PFSK-1 (cell line): ENCODE results near the gene DPYSL3. TPM values are rescaled to one million over a fixed set of nuclear protein-coding genes. Genes with fewer than 3 reads are reported as not detected.
A peak's percentile ranks its signal among the peaks of the same experiment; 100 is the strongest.

Experiments
- FOXP2 ChIP-seq: optimal IDR thresholded peaks from 2 replicates; pipeline ENCODE3; 2011; ENCODE audit warnings: borderline replicate concordance, control low read depth, inconsistent platforms; ENCODE audit not compliant: insufficient read depth; ENCODE audit errors: extremely low read length, extremely low read depth
- POLR2AphosphoS5 ChIP-seq: IDR thresholded peaks from 2 replicates; pipeline ENCODE4 v1.6.1; 2012; ENCODE audit warnings: low read depth, mild to moderate bottlenecking, control low read depth, low read length, moderate library complexity
- SIN3A ChIP-seq: IDR thresholded peaks from 2 replicates; pipeline ENCODE4 v1.6.1; 2012; ENCODE audit warnings: mild to moderate bottlenecking, low read length, moderate library complexity, borderline replicate concordance; ENCODE audit not compliant: insufficient read depth
- TAF1 ChIP-seq: IDR thresholded peaks from 2 replicates; pipeline ENCODE4 v1.6.1; 2012; ENCODE audit warnings: low read length, control low read depth, borderline replicate concordance; ENCODE audit not compliant: insufficient read depth
- polyA plus RNA-seq: library from polyadenylated mRNA; unstranded; fragments of >200 nt; gene quantifications from one replicate; pipeline ENCODE4 v1.2.1, GENCODE V29; 2012; ENCODE audit warnings: low read depth, missing spikeins; ENCODE audit not compliant: insufficient read length
- TF ChIP-seq, protein P1 (sequence below), 2 experiments: IDR thresholded peaks; 2 replicates each; pipeline versions ENCODE4 v1.6.1 to v1.8.0; 2011 to 2012; ENCODE audit warnings: low read depth in 2 of 2, low read length in 2 of 2, control low read depth in 1 of 2, inconsistent platforms in 1 of 2, mild to moderate bottlenecking in 1 of 2, moderate library complexity in 1 of 2; ENCODE audit not compliant: insufficient read depth in 1 of 2

The DPYSL3 gene
- polyA plus RNA-seq = 40.7 TPM

DNA sequence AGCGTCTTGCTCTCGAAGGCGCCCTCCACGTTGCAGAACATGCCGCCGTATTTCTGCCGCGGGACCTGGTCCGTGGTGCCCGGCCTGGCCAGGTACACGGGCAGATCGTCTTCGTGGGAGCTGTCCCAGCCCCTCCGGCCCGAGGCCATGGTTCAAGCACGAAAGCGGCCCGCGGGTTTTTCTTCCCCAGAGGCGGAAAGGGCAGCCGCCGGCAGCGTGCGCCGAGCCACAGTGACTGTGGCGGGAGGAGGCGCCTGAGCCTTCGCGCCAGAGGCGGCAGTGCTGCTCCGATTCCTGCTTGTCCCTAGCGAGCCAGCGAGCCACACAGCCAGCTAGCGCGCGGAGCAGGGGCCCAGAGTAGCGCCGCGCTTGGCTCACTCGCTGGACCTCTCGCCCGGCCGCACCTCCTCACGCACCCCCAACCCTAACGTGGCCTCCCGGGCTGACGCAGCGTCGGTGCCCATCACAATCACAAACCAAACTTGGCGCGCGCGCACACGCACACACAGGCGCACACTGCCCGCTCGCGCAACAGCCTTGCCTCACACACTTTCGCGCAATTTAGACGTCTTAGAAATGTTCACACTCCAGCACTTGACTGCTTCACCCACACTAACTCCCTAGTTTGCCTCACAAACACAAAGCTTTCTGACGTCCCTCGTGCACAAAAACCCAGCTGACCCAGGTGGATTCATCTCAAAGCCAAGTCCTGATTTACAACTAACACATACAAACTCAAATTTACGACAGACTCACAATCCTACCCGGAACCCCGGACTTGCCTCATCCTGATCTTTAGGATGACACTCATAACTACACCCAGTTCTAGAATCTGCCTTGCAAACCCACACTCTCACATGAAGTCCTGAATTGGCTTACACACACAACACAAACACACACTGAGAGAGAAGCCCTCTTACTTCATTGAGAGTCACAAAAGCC, at the start of gene DPYSL3:
TSS of gene DPYSL3 (minus strand) at position 359 of the 942 bp plus-strand sequence. CDS start at position 149, 210 bp downstream.
- peak; percentile 47; the same call in 1 of the 2 replicates for TF ChIP-seq POLR2AphosphoS5
- TF ChIP-seq FOXP2 = peak; percentile 68
- TF ChIP-seq, protein P1, sequence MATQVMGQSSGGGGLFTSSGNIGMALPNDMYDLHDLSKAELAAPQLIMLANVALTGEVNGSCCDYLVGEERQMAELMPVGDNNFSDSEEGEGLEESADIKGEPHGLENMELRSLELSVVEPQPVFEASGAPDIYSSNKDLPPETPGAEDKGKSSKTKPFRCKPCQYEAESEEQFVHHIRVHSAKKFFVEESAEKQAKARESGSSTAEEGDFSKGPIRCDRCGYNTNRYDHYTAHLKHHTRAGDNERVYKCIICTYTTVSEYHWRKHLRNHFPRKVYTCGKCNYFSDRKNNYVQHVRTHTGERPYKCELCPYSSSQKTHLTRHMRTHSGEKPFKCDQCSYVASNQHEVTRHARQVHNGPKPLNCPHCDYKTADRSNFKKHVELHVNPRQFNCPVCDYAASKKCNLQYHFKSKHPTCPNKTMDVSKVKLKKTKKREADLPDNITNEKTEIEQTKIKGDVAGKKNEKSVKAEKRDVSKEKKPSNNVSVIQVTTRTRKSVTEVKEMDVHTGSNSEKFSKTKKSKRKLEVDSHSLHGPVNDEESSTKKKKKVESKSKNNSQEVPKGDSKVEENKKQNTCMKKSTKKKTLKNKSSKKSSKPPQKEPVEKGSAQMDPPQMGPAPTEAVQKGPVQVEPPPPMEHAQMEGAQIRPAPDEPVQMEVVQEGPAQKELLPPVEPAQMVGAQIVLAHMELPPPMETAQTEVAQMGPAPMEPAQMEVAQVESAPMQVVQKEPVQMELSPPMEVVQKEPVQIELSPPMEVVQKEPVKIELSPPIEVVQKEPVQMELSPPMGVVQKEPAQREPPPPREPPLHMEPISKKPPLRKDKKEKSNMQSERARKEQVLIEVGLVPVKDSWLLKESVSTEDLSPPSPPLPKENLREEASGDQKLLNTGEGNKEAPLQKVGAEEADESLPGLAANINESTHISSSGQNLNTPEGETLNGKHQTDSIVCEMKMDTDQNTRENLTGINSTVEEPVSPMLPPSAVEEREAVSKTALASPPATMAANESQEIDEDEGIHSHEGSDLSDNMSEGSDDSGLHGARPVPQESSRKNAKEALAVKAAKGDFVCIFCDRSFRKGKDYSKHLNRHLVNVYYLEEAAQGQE (IDR thresholded peaks at IDR 0.05; ENCODE audit: insufficient read depth in 1 of 2, low read depth in 2 of 2, low read length in 2 of 2) = 0 out of 4 replicates have a peak, but pooled peaks of 1 of the 2 experiments have one; percentile 12
- no peak for TF ChIP-seq SIN3A

DNA sequence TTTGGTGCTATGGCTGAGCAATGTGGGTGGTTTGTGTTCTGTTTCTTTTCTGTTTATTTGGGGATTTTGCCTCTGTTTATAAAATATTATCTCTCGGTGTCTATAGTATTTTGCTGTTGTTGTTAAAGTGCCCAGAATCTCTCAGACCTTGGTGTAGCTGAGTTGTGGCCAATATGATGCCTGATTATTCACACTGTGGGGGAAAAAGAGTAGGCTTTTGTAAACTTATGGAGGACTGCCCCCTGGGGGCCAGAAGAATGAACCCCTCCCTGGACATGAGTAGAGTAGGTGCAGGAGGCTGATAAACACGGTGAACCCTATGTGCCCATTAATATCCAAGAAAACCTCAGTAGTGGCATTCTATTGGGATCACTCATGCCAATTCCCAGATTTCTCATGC, 49.0 kb upstream of the DPYSL3 start:
- no peak for TF ChIP-seq SIN3A
- TF ChIP-seq POLR2AphosphoS5 = no peak
- TF ChIP-seq TAF1 = no peak
- no peak for TF ChIP-seq FOXP2

DNA sequence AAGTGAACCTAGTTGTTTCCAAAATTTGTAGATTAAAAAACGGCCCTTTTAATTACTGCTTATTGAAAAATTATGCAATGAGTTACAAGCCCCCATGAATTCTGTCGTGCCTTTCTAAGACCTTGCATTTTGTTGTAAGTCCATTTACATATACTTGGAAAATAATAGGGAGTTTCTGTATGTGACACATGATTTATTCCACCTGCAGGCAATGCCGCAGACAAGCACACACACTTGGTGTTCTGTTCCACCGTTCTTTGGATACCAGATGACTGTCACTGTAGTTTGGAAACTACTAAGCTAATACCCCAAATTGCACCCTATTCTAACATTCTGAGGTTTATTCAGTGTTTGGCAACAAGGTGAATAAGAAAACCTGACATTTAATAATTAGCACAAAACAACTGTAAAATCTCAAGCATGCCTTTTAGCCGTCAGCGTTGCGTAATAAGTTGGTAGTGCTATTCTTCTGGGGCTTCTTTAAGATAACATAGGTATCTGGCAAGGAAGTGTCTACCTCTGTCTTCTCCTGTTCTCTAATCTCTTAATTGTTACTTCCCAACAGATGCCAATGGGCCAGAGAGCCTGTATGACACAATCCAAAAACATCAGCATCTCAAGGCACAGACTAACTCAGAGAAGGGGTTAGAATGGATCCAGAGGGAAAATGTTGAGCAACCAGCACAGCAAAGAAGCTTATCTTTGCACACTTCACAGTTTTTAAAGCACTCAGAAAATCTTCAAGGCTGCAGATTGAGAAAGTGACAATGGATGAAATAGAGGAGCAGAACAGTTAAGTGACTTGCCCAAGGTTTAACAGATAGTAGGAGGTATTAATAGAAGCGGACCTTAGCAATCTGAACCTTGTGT, 48.2 kb upstream of the DPYSL3 start:
- TF ChIP-seq FOXP2 (no peak), SIN3A (no peak), POLR2AphosphoS5 (no peak), TAF1 (no peak)
- TF ChIP-seq, protein P1 (IDR thresholded peaks at IDR 0.05; ENCODE audit: insufficient read depth in 1 of 2, low read depth in 2 of 2, low read length in 2 of 2) = no peak

DNA sequence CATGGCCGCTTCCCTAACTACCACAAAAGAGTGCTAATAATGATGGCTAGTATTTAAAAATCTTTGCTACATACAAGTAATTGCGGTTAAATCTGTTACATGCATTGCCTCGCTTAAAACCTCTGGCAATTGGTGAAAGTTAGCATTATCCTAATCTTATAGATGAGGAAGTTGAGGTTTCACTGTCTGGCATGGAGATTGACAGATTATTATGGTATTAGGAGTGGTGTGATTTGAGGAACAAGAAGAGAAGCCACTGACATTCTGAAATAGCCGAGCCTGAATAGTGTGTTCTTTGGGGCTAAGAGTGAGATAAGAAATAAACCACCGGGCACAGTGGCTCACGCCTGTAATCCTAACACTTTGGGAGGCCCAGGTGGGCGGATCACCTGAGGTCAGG, 45.3 kb upstream of the DPYSL3 start:
- TF ChIP-seq FOXP2 (no peak), SIN3A (no peak), POLR2AphosphoS5 (no peak), TAF1 (no peak)

DNA sequence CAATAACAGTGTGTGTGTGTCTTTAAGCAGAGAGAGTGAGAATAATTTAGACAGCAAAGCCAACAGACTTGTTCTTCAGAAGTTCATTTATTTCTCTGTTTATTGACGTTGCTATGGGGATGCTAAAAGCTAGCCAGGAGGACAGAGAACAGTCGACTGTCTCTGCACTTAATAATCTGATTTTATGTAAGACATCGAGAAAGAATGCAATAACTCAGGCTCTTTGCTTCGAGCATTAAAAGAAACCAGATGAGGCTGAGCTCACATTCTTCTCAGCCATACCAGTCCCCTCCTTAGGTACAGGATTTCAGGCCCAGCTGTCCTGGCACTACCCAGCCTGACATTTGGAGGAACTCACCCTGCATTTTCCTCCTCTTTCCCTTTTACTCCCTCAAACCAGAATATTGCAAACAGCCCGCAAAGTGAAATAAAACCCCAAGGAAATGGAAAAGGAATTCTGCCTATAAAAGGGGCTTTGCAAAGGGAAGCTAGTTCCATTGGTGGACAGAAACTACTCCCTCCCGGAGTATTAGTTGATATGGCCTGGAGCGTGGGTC, 44.5 kb upstream of the DPYSL3 start:
- TF ChIP-seq TAF1 (no peak), POLR2AphosphoS5 (no peak), FOXP2 (no peak), SIN3A (no peak)
- TF ChIP-seq, protein P1 (IDR thresholded peaks at IDR 0.05; ENCODE audit: insufficient read depth in 1 of 2, low read depth in 2 of 2, low read length in 2 of 2) = no peak

DNA sequence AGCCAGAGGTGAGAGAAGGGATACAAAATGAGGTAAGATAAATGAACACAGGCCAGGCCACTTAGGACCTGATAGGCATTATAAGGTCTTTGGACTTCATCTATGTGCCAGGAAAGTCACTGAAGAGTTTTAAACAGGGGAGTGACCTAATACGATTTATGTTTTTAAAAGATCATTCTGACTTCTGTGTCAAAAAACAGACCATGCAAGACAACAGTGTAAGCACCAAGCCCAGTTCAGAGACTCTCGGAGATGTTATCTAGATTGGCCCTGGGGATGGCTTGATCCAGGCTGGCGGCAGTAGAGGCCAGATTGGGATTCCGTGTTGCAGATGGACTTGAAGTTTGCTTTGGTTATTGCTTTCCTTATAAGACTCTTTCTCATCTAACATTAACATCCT, 43.0 kb upstream of the DPYSL3 start:
- TF ChIP-seq, protein P1 (IDR thresholded peaks at IDR 0.05; ENCODE audit: insufficient read depth in 1 of 2, low read depth in 2 of 2, low read length in 2 of 2) = no peak
- TF ChIP-seq FOXP2 (no peak), POLR2AphosphoS5 (no peak), TAF1 (no peak), SIN3A (no peak)
